Retina (tissue), 1 donor: ENCODE data around the gene ATL3.
"Not testable (repeated sequence)": the region's sequence is repeated elsewhere in the genome, so short reads cannot be mapped to it uniquely, and the experiment has no call there.

Experiments used
- DNase-seq: peaks from one replicate; pipeline ENCODE4 v3.0.0-alpha.2; 2016

ATL3 gene

GRCh38 chr11:63616953-63617352 is 54.2 kb downstream of the ATL3 start:
- DNase-seq = no peak

- peak; percentile 79 for DNase-seq
These were observed 57.0 kb downstream of the ATL3 start, which contains the start of gene PLAAT3 for GRCh38 chr11:63614136-63614671. Gene PLAAT3, minus strand, starts transcription at chr11:63614433. Its CDS starts 419 bp downstream, at chr11:63614014.

- peak; percentile 74 for DNase-seq
These were observed 57.5 kb downstream of the ATL3 start for GRCh38 chr11:63613517-63614135.

GRCh38 chr11:63612181-63612580 is 59.0 kb downstream of the ATL3 start:
- DNase-seq = no peak

GRCh38 chr11:63611395-63611747 is 59.8 kb downstream of the ATL3 start:
- DNase-seq = no peak

GRCh38 chr11:63610604-63611394 is 60.4 kb downstream of the ATL3 start:
- no peak for DNase-seq

- DNase-seq = no peak
These were observed 61.1 kb downstream of the ATL3 start for GRCh38 chr11:63609971-63610580.

- DNase-seq = no peak
These were observed 61.6 kb downstream of the ATL3 start for GRCh38 chr11:63609536-63609935.

GRCh38 chr11:63608353-63609345 is 62.5 kb downstream of the ATL3 start:
- DNase-seq = no peak

- DNase-seq = peak; percentile 29
These were observed 68.0 kb downstream of the ATL3 start for GRCh38 chr11:63603180-63603518.

- not testable (repeated sequence) for DNase-seq
These were observed 68.6 kb downstream of the ATL3 start for GRCh38 chr11:63602290-63603179.

GRCh38 chr11:63599211-63600122 is 71.7 kb downstream of the ATL3 start:
- no peak for DNase-seq

- DNase-seq = no peak
These were observed 72.6 kb downstream of the ATL3 start for GRCh38 chr11:63598556-63598955.

- DNase-seq = no peak
These were observed 75.9 kb downstream of the ATL3 start for GRCh38 chr11:63595296-63595695.

- DNase-seq = no peak
These were observed 78.2 kb downstream of the ATL3 start for GRCh38 chr11:63592975-63593395.

GRCh38 chr11:63590024-63590788 is 81.0 kb downstream of the ATL3 start:
- no peak for DNase-seq

GRCh38 chr11:63589000-63589399 is 82.2 kb downstream of the ATL3 start:
- no peak for DNase-seq

GRCh38 chr11:63586451-63587166 is 84.6 kb downstream of the ATL3 start:
- DNase-seq = no peak

- DNase-seq = no peak
These were observed 87.9 kb downstream of the ATL3 start for GRCh38 chr11:63583357-63583677.
